Mucosa of descending colon (tissue), 3 donors: ENCODE results near the gene TKTL1. TPM values are rescaled to one million over a fixed set of nuclear protein-coding genes. Genes with fewer than 3 reads are reported as not detected.
"Not testable (repeated sequence)": the region's sequence is repeated elsewhere in the genome, so short reads cannot be mapped to it uniquely, and the experiment has no call there.

Experiments used
- ATAC-seq: fragments of 200-7000 bp; cut with Tn5 transposase; one replicate; pipeline ENCODE4 v1.9.1; 2020; ENCODE audit warnings: mild to moderate bottlenecking, moderate library complexity
- DNase-seq, 3 donors: peaks; one replicate each; pipeline ENCODE4 v3.0.0-alpha.2; 2020
- H3K36me3 ChIP-seq: fragments of 200-600 bp; one replicate; pipeline ENCODE4 v1.8.0; 2021; ENCODE audit warnings: low read depth, mild to moderate bottlenecking
- H3K4me1 ChIP-seq: fragments of 200-600 bp; one replicate; pipeline ENCODE4 v1.8.0; 2021; ENCODE audit warnings: low read depth, mild to moderate bottlenecking
- H3K4me3 ChIP-seq: fragments of 200-600 bp; one replicate; pipeline ENCODE4 v1.8.0; 2021; ENCODE audit warnings: mild to moderate bottlenecking
- H3K9me3 ChIP-seq: fragments of 200-600 bp; one replicate; pipeline ENCODE4 v1.8.0; 2021; ENCODE audit warnings: mild to moderate bottlenecking
- CTCF ChIP-seq: fragments of 200-600 bp; IDR thresholded peaks from one replicate; pipeline ENCODE4 v1.8.0; 2022; ENCODE audit warnings: antibody characterized with exemption, mild to moderate bottlenecking
- intact Hi-C, 2 donors: fragments of 100-400 bp; cut with DNase I in 1 of 2; cut with micrococcal nuclease in 1 of 2; formaldehyde crosslinking; loops; one replicate each; pipeline versions ENCODE4 v1.11.0 to v1.11.1; 2022; cut with DNase I, micrococcal nuclease
- total RNA-seq, 3 donors: library from RNA; stranded (reverse); fragmentation: NEBNext Ultra II Directional in 2 of 3; extraction: Animal tissue kit (Norgen Biotek cat#: 25700) in 2 of 3; gene quantifications; one replicate each; pipeline versions ENCODE4 v1.2.1 to v1.2.4, GENCODE V29; 2021 to 2023
- donor health status: DM: no; HTN: no; CAD: no; lungs with moderate emphysema.
- donor health status: DM: no; HTN: no; CAD: no.
- donor health status: DM: no; HTN: yes; CAD: no.

TKTL1 gene
- total RNA-seq, 3 donors from 2014 or later = not detected

- no peak for TF ChIP-seq CTCF
- intact Hi-C loops = no loop called here
- ATAC-seq = no peak
Observed at GRCh38 chrX:154294791-154295574, 612 bp upstream of the TKTL1 start, which contains the start of gene TEX28. Gene TEX28 (minus strand): TSS chrX:154295124. CDS start chrX:154292117, 3,007 bp downstream.

GRCh38 chrX:154296731-154297130 lies 1.1 kb downstream of the TKTL1 start:
- ATAC-seq = no peak
- no peak for TF ChIP-seq CTCF
- intact Hi-C loops = no loop called here

More at GRCh38 chrX:154294791-154295574, 612 bp upstream of the TKTL1 start, which contains the start of gene TEX28:
- Histone ChIP-seq H3K4me3 (no peak within 1 kb of the TSS), H3K36me3 (no peaks in the 10 kb centered on the region), H3K9me3 (no peaks in the 10 kb centered on the region), H3K4me1 (no peaks in the 10 kb centered on the region)
- no peak for DNase-seq

GRCh38 chrX:154298312-154298711 lies 2.7 kb downstream of the TKTL1 start:
- Histone ChIP-seq H3K9me3 (no peaks in the 10 kb centered on the region), H3K36me3 (no peaks in the 10 kb centered on the region), H3K4me3 (no peak overlapping the region), H3K4me1 (no peaks in the 10 kb centered on the region)
- ATAC-seq (no peak), DNase-seq (no peak)
- intact Hi-C loops = no loop called here
- no peak for TF ChIP-seq CTCF

More at GRCh38 chrX:154296731-154297130, 1.1 kb downstream of the TKTL1 start:
- H3K4me3 ChIP-seq = no peak overlapping the region
- no peak for DNase-seq
- H3K9me3 ChIP-seq = no peaks in the 10 kb centered on the region
- H3K4me1 ChIP-seq = no peaks in the 10 kb centered on the region
- H3K36me3 ChIP-seq = no peaks in the 10 kb centered on the region

- DNase-seq (no peak), ATAC-seq (no peak)
- Histone ChIP-seq H3K4me3 (no peak overlapping the region), H3K4me1 (no peaks in the 10 kb centered on the region), H3K36me3 (no peaks in the 10 kb centered on the region), H3K9me3 (no peaks in the 10 kb centered on the region)
- intact Hi-C loops = no loop called here
- no peak for TF ChIP-seq CTCF
Observed at GRCh38 chrX:154300816-154301215, 5.2 kb downstream of the TKTL1 start.

- DNase-seq, ATAC-seq, intact Hi-C loops, H3K9me3 ChIP-seq, H3K4me1 ChIP-seq, H3K4me3 ChIP-seq, H3K36me3 ChIP-seq: not testable (repeated sequence)
Observed at GRCh38 chrX:154302998-154303397, 7.4 kb downstream of the TKTL1 start.

- Histone ChIP-seq H3K4me3 (no peak overlapping the region), H3K4me1 (no peaks in the 10 kb centered on the region), H3K9me3 (no peaks in the 10 kb centered on the region), H3K36me3 (no peaks in the 10 kb centered on the region)
- TF ChIP-seq CTCF = no peak
- ATAC-seq (no peak), DNase-seq (no peak)
- intact Hi-C loops = no loop called here
Observed at GRCh38 chrX:154303476-154303875, 7.9 kb downstream of the TKTL1 start.
